Naive thymus-derived CD4-positive, alpha-beta T cell (primary cell): ENCODE results near the gene RALBP1. TPM values are rescaled to one million over a fixed set of nuclear protein-coding genes. Genes with fewer than 3 reads are reported as not detected.
A peak's percentile ranks its signal among the peaks of the same experiment; 100 is the strongest.
"Not testable (repeated sequence)": the region's sequence is repeated elsewhere in the genome, so short reads cannot be mapped to it uniquely, and the experiment has no call there.

Source experiments
- ATAC-seq: fragments of 150-1000 bp; cut with Tn5 transposase; 2 replicates; pipeline ENCODE4 v1.10.0; 2021; ENCODE audit warnings: mild to moderate bottlenecking, moderate library complexity
- CTCF ChIA-PET: fragments of 350-600 bp; sonication (Branson Sonifier 250); formaldehyde crosslinking; loops from one replicate; lab custom pipeline; 2021; ENCODE audit warnings: antibody characterized with exemption; lab: Charles Lee
- POLR2A ChIA-PET: fragments of 350-600 bp; sonication (Branson Sonifier 250); formaldehyde crosslinking; loops from one replicate; lab custom pipeline; 2021; ENCODE audit warnings: antibody characterized with exemption, inconsistent platforms; lab: Charles Lee
- DNase-seq, 9 donors: peaks; one replicate each; pipeline versions ENCODE4 v3.0.0 to v3.0.0-alpha.2; 2020 to 2022; ENCODE audit warnings: mixed read lengths in 1 of 9
- H3K27ac ChIP-seq: one replicate; pipeline ENCODE4 v1.7.0; 2013; ENCODE audit warnings: mild to moderate bottlenecking, low read depth, low read length, moderate library complexity
- H3K27me3 ChIP-seq, 2 donors: one replicate each; pipeline ENCODE4 v1.7.0; 2013; ENCODE audit warnings: low read length in 2 of 2, mild to moderate bottlenecking in 2 of 2, moderate library complexity in 2 of 2; ENCODE audit not compliant: control insufficient read depth in 2 of 2, insufficient read depth in 2 of 2
- H3K36me3 ChIP-seq, 3 experiments: 1 replicate in 2 of 3; 2 replicates in 1 of 3; pipeline ENCODE4 v1.7.0; 2013; ENCODE audit warnings: low read length in 3 of 3, mild to moderate bottlenecking in 3 of 3, moderate library complexity in 1 of 3; ENCODE audit not compliant: insufficient read depth in 3 of 3, control insufficient read depth in 2 of 3
- H3K4me1 ChIP-seq, 2 donors: one replicate each; pipeline ENCODE4 v1.7.0; 2013; ENCODE audit warnings: low read length in 2 of 2, mild to moderate bottlenecking in 2 of 2, moderate library complexity in 1 of 2; ENCODE audit not compliant: control insufficient read depth in 2 of 2, insufficient read depth in 2 of 2
- H3K4me3 ChIP-seq: 2 replicates; pipeline ENCODE4 v1.7.0; 2013; ENCODE audit warnings: mild to moderate bottlenecking, low read length
- H3K9me3 ChIP-seq, 3 experiments: 1 replicate in 2 of 3; 2 replicates in 1 of 3; pipeline ENCODE4 v1.7.0; 2013; ENCODE audit warnings: low read length in 3 of 3; ENCODE audit not compliant: control insufficient read depth in 2 of 3
- H3K27ac Mint-ChIP-seq, 9 donors: one replicate each; pipeline ENCODE4 v1.8.0; 2020 to 2022; ENCODE audit warnings: mixed read lengths in 9 of 9, mild to moderate bottlenecking in 8 of 9, moderate library complexity in 5 of 9, inconsistent platforms in 2 of 9
- H3K27me3 Mint-ChIP-seq, 5 donors: one replicate each; pipeline ENCODE4 v1.8.0; 2021 to 2022; ENCODE audit warnings: mixed read lengths in 5 of 5, mild to moderate bottlenecking in 1 of 5
- H3K36me3 Mint-ChIP-seq, 5 donors: one replicate each; pipeline ENCODE4 v1.8.0; 2020 to 2022; ENCODE audit warnings: mixed read lengths in 5 of 5, mild to moderate bottlenecking in 3 of 5, inconsistent platforms in 1 of 5
- H3K4me1 Mint-ChIP-seq, 7 donors: one replicate each; pipeline ENCODE4 v1.8.0; 2020 to 2022; ENCODE audit warnings: mixed read lengths in 7 of 7, mild to moderate bottlenecking in 3 of 7, inconsistent platforms in 1 of 7
- H3K4me3 Mint-ChIP-seq, 10 donors: one replicate each; pipeline ENCODE4 v1.8.0; 2020 to 2022; ENCODE audit warnings: mild to moderate bottlenecking in 10 of 10, mixed read lengths in 10 of 10, moderate library complexity in 6 of 10, inconsistent platforms in 2 of 10
- H3K9me3 Mint-ChIP-seq, 11 donors: one replicate each; pipeline ENCODE4 v1.8.0; 2020 to 2022; ENCODE audit warnings: mixed read lengths in 11 of 11, mild to moderate bottlenecking in 4 of 11, inconsistent platforms in 1 of 11, moderate library complexity in 1 of 11
- intact Hi-C, 2 donors: fragments of 100-400 bp; cut with micrococcal nuclease; formaldehyde crosslinking; loops; one replicate each; pipeline ENCODE4 v1.15.1; 2023
- polyA plus RNA-seq, 2 donors: library from polyadenylated mRNA; unstranded; fragments of 300-500 nt; fragmentation: Illumina TruSeq; gene quantifications; one replicate each; pipeline ENCODE4 v1.2.3, GENCODE V29; 2021
- total RNA-seq, 6 experiments: library from RNA in 5 of 6; stranded (reverse) in 5 of 6; gene quantifications; 1 replicate in 5 of 6; 2 replicates in 1 of 6; pipeline ENCODE4 v1.2.3 and lab custom pipeline; 2021 to 2026

RALBP1 gene
- total RNA-seq: 10 to 100 TPM; 20.3 to 47.8 (median 42.2) TPM
- polyA plus RNA-seq: 10 to 100 TPM; 31.5 to 40.0 TPM
- 51.6 reads per million, percentile 72 among the genes with 10 or more reads in this experiment for total RNA-seq (lab: John Stamatoyannopoulos, UW)

DNA sequence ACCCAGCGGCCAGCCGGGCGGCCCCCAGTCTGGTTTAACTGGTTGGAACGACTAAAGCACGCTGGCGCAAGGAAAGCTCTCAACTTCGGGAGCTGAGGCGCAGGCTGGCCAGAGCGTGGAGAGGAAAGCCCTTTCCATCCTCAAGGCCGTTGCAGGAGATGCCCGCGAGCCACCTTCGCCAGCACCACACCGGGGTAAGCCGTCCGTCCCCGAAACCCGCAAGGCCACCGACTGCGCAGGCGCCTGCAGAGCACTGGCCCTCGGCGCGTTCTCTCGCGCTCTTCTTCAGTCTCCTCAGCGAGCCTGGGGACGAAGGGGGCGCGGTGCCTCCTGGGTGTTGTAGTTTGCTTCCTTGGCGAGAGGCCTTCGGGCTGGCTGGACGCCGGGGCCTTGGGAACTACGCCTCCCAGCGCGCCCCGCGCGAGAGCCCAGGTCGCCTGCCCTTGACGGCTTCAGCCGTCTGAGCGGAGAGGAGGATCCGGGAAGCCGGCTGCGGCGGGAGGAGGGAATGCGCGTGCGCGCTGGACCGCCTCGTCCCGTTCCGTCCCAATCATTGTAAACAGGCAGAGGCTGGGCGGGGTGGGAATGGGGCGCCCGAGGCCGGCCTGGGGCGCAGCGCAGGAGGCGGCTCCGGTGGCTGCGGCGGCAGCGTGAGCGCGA, at the start of gene RALBP1:
Gene RALBP1 (plus strand): TSS at position 531 of the 660 bp plus-strand sequence. CDS start 37,533 bp downstream, outside the sequence.
- Histone ChIP-seq H3K4me1 (peaks cover 0 to 14% of the 10 kb centered on the region in 2 donors), H3K9me3 (no peaks in the 10 kb centered on the region), H3K36me3 (peaks cover 0 to 9% (median 0%) of the 10 kb centered on the region in 3 experiments), H3K4me3 (peak within 1 kb of the TSS; percentile 88), H3K27me3 (no peaks in the 10 kb centered on the region), H3K27ac (peak within 1 kb of the TSS; percentile 81)
- peak; percentile 92 to 98 (median 96) for DNase-seq
- Mint-ChIP-seq H3K27me3 (peaks cover 0 to 24% (median 5%) of the 10 kb centered on the region in 5 donors), H3K4me3 (peak within 1 kb of the TSS; percentile 84 to 99 (median 97)), H3K4me1 (peaks cover 21 to 41% (median 30%) of the 10 kb centered on the region in 7 donors), H3K36me3 (peaks cover 13 to 20% (median 16%) of the 10 kb centered on the region in 5 donors), H3K9me3 (peaks cover 0 to 5% (median 1%) of the 10 kb centered on the region in 11 donors), H3K27ac (peak within 1 kb of the TSS; percentile 82 to 97 (median 94))
- ChIA-PET CTCF (interaction anchor here (1.3 kb wide), 1 partner anchor 41 kb away, joined by 4 read pairs; no protein-coding TSS in a partner anchor), POLR2A (interaction anchor here (0.9 to 1.1 kb wide), 2 partner anchors 9 to 865 kb away, joined by 3 to 4 read pairs; no protein-coding TSS in a partner anchor)
- intact Hi-C loops: loop anchor here (1.0 to 5.0 kb wide), 13 partner anchors 41 to 1052 kb away; partner anchors contain the start of genes ANKRD12 (in 2 of the 2), MTCL1 (in 2 of the 2), NDUFV2 (in 2 of the 2) and TWSG1 (in 2 of the 2)
- peak; percentile 99 for ATAC-seq

- H3K27ac ChIP-seq: no peak overlapping the region
- DNase-seq (no peak), ATAC-seq (no peak)
- no peaks in the 10 kb centered on the region for H3K36me3 ChIP-seq
- Mint-ChIP-seq H3K27me3 (peaks cover 0 to 5% (median 0%) of the 10 kb centered on the region in 5 donors), H3K4me1 (no peaks in the 10 kb centered on the region), H3K27ac (no peak overlapping the region), H3K9me3 (peaks cover 0 to 8% (median 0%) of the 10 kb centered on the region in 11 donors), H3K36me3 (peaks cover 0 to 7% (median 0%) of the 10 kb centered on the region in 5 donors), H3K4me3 (no peak overlapping the region)
- ChIA-PET CTCF (no interaction called here), POLR2A (no interaction called here)
- H3K27me3 ChIP-seq: no peaks in the 10 kb centered on the region
- H3K4me1 ChIP-seq: no peaks in the 10 kb centered on the region
- H3K9me3 ChIP-seq: no peaks in the 10 kb centered on the region
- intact Hi-C loops: no loop called here
- no peak overlapping the region for H3K4me3 ChIP-seq
These were observed 48.6 kb upstream of the RALBP1 start for GRCh38 chr18:9426753-9427152.

- no peaks in the 10 kb centered on the region for H3K4me1 ChIP-seq
- H3K9me3 ChIP-seq: no peaks in the 10 kb centered on the region
- Mint-ChIP-seq H3K9me3 (peaks cover 0 to 8% (median under 1%) of the 10 kb centered on the region in 11 donors), H3K27me3 (peaks cover 1 to 5% (median 2%) of the 10 kb centered on the region in 5 donors), H3K27ac (no peak overlapping the region), H3K36me3 (peaks cover 0 to 7% (median 0%) of the 10 kb centered on the region in 5 donors), H3K4me1 (peaks cover 0 to 2% (median 1%) of the 10 kb centered on the region in 7 donors), H3K4me3 (no peak overlapping the region)
- DNase-seq: no peak
- no peak overlapping the region for H3K4me3 ChIP-seq
- no peaks in the 10 kb centered on the region for H3K36me3 ChIP-seq
- no peaks in the 10 kb centered on the region for H3K27me3 ChIP-seq
- intact Hi-C loops: no loop called here
- H3K27ac ChIP-seq: no peak overlapping the region
- ChIA-PET POLR2A (no interaction called here), CTCF (no interaction called here)
- no peak for ATAC-seq
These were observed 47.0 kb upstream of the RALBP1 start for GRCh38 chr18:9428301-9428706.

DNA sequence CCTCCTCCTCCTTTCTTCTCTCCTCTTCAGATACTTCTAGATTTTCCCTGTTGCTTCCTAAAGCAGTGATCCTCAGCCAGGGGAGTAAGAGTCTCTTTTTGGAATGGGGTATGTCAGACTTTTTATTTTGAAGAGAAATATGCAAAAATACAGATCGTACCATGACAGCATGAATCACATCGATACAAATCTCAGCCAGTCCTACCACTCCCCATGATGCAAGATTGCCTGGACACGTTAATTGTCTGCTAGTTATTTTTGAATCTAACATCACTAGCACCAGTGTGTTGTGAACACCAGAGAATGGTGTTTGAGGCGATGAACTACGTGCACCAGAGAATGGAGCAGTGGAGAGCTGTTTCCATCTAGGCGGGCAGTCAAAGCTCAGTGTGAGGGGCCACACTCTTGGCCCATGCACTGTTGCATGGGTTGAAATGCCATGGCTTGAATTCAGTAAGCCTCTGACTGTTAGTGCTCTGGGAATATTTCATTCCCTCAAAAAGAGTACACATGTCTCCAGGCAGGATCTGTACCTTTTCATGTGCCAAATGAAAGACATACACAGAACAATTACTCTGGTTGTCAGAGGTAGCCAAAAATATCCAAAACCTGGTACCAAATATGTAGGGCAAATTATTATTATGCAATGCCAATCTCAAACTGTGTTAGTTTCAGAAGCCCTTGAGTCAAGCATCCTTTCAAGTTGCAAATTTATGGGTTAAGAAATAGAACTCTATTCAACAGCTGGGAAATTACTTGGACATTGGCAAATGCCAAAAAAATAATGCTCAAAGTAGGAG, 46.3 kb upstream of the RALBP1 start:
- no peaks in the 10 kb centered on the region for H3K36me3 ChIP-seq
- H3K9me3 ChIP-seq: no peaks in the 10 kb centered on the region
- CTCF ChIA-PET: no interaction called here
- Mint-ChIP-seq H3K4me3 (no peak overlapping the region), H3K36me3 (peaks cover 0 to 7% (median 0%) of the 10 kb centered on the region in 5 donors), H3K27me3 (peaks cover 3 to 8% (median 7%) of the 10 kb centered on the region in 5 donors), H3K9me3 (peaks cover 0 to 8% (median 1%) of the 10 kb centered on the region in 11 donors), H3K27ac (no peak overlapping the region), H3K4me1 (peaks cover 0 to 7% (median 7%) of the 10 kb centered on the region in 7 donors)
- H3K27me3 ChIP-seq: no peaks in the 10 kb centered on the region
- DNase-seq: no peak
- POLR2A ChIA-PET: no interaction called here
- H3K27ac ChIP-seq: no peak overlapping the region
- intact Hi-C loops: no loop called here
- H3K4me1 ChIP-seq: no peaks in the 10 kb centered on the region
- H3K4me3 ChIP-seq: no peak overlapping the region
- ATAC-seq: no peak

DNA sequence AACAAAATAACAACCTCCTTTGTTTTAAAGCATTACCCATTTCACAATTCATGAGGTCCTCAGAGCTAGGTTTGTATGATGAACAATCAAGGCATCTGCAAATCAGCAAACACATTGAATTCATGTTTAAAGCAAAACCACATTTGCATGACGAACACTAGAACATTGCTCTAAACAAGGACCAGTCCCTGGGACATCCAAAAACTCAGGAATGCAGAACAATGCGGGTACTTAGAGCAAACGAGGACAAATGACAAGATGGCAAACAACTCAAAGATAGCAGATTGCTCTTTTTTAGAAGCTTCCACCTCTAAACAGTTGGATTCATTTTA, 45.7 kb upstream of the RALBP1 start:
- Mint-ChIP-seq H3K27me3 (peaks cover 3 to 11% (median 7%) of the 10 kb centered on the region in 5 donors), H3K4me1 (peaks cover 0 to 8% (median 7%) of the 10 kb centered on the region in 7 donors), H3K4me3 (no peak overlapping the region), H3K27ac (no peak overlapping the region), H3K9me3 (peaks cover 0 to 8% (median 1%) of the 10 kb centered on the region in 11 donors), H3K36me3 (peaks cover 0 to 7% (median 0%) of the 10 kb centered on the region in 5 donors)
- no peaks in the 10 kb centered on the region for H3K27me3 ChIP-seq
- ATAC-seq: no peak
- H3K9me3 ChIP-seq: no peaks in the 10 kb centered on the region
- H3K36me3 ChIP-seq: no peaks in the 10 kb centered on the region
- no peak overlapping the region for H3K4me3 ChIP-seq
- H3K4me1 ChIP-seq: no peaks in the 10 kb centered on the region
- no peak for DNase-seq
- intact Hi-C loops: no loop called here
- ChIA-PET POLR2A (no interaction called here), CTCF (no interaction called here)
- H3K27ac ChIP-seq: no peak overlapping the region

DNA sequence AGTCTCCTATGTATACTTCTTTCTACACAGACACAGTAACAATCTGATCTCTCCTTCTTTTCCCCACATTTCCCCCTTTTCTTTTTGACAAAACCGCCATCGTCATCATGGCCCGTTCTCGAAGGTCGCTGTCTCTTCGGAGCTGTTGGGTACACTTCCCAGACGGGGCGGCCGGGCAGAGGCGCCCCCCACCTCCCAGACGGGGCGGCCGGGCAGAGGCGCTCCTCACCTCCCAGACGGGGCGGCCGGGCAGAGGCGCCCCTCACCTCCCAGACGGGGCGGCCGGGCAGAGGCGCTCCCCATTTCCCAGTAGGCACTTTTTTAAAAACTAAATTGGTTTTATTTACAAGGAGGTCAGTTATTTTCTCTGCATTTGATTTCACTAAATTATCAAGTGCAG, 45.0 kb upstream of the RALBP1 start:
- H3K27ac ChIP-seq, H3K4me1 ChIP-seq, POLR2A ChIA-PET, H3K4me1 Mint-ChIP-seq, H3K9me3 ChIP-seq, DNase-seq, intact Hi-C loops, H3K9me3 Mint-ChIP-seq, H3K4me3 Mint-ChIP-seq, ATAC-seq, H3K36me3 ChIP-seq, H3K27ac Mint-ChIP-seq, CTCF ChIA-PET, H3K27me3 ChIP-seq, H3K4me3 ChIP-seq, H3K36me3 Mint-ChIP-seq: not testable (repeated sequence)
- peaks cover 3 to 11% (median 7%) of the 10 kb centered on the region in 5 donors for H3K27me3 Mint-ChIP-seq
